VCaP (cell line): ENCODE results near the gene HCN3.
A peak's percentile ranks its signal among the peaks of the same experiment; 100 is the strongest.

Experiments
- H3K27ac ChIP-seq: fragments of 450-650 bp; 2 replicates; pipeline ENCODE4 v1.5.1; 2017
- CTCF ChIP-seq: fragments of 450-650 bp; conservative IDR thresholded peaks from 2 replicates; pipeline ENCODE4 v1.5.1; 2017; ENCODE audit warnings: mild to moderate bottlenecking, moderate library complexity

HCN3 gene

GRCh38 chr1:155251566-155251965, 25.7 kb upstream of the HCN3 start:
- H3K27ac ChIP-seq, result peak overlapping the region; percentile 10; the same call in 1 of the 2 replicates
- TF ChIP-seq CTCF, result no peak

- H3K27ac ChIP-seq, result peak overlapping the region; percentile 87
- TF ChIP-seq CTCF, result no peak; the same call in 1 of the 2 replicates
These were observed 24.1 kb upstream of the HCN3 start for GRCh38 chr1:155253208-155253607.

DNA sequence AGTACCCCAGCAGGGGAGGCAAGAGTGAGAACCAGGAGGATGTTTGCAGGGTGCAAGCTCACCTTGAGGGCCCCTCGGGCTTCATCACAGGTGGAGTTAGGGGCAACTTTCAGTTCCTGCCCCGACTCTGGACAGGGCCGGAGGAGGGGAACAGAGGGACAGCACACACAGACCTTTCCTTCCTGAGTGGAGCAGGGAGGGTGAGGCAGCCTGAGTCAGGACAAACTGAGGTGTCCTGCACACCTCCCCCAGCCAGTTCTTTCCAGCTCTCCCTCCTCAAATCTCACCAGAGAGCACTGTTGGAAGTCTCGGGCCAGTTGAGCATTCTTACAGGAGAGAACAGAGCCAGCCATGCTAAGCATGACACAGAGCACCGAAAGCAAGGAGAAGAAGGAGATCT, 23.5 kb upstream of the HCN3 start:
- no peak for TF ChIP-seq CTCF
- H3K27ac ChIP-seq, result peak overlapping the region; percentile 87

DNA sequence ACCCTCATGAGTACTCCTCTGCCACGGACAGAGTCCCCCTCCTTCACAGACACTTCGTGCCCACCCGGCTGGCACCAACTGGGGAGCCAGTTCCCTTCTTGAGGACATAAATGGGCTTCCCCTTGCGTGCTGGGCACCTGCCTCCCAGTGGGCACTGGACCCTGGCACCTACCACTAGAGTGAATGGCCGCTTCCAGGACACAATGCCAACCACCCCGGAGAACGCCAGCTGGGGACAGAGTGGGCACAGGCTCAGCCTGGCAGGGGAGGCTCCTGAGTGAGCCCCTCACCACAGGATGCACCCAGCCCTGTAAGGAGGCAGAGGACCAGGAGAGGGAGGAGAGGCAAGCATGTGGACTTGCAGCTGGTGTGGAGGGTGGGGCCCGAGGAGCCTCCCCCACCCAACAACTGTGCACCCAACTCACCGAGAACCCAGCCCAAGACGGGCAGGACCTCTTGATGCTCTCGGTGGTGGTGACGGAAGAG, 23.0 kb upstream of the HCN3 start:
- peak overlapping the region; percentile 87 for H3K27ac ChIP-seq
- TF ChIP-seq CTCF, result no peak

- H3K27ac ChIP-seq, result peak overlapping the region; percentile 87
- TF ChIP-seq CTCF, result no peak
These were observed 22.5 kb upstream of the HCN3 start for GRCh38 chr1:155254714-155255242.

DNA sequence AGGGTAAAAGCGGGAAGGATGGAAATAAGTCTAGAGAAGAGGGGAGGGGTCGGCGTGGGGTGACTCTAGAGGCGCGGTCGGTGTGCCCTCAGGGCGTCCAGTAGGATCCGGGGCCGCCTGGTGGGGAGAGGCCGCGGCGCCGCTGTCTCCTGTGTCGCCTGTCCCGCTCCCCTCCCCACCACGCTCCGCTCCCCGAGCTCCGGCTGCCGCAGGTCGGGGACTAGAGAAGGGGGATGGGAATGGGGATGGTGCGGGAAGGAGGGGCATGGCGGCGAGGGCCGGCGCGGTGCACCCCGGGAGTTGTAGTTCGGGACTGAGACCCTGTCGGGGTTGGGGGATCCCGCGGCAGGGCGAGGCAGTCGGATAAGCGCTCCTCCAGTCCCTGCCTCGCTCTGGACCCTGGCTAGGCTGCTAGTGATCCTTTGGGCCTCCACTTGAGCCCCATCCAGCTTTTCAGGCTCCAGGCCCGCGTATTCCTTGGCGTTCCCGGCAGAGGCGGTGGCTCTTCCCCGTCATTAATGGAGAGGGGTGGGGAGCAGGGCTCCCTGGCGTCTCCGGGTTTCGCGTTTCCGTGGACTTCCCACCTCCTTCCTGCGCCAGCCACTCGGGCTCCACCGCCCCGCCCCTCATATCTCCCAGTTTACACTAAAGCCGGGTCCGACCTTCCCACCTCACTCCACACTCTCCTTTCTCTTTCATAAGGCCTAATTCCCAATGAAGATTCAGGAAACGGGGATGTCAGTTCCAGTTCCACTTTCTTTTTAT, 21.8 kb upstream of the HCN3 start, which contains the start of gene ENTREP3:
Gene ENTREP3, minus strand, starts transcription at position 241 of the 765 bp plus-strand sequence. CDS start 606 bp downstream, outside the sequence.
- TF ChIP-seq CTCF, result 0 out of 2 replicates have a peak, but pooled peaks have one; percentile 5
- peak within 1 kb of the TSS; percentile 87 for H3K27ac ChIP-seq

GRCh38 chr1:155256058-155256852, 21.0 kb upstream of the HCN3 start:
- peak overlapping the region; percentile 87 for H3K27ac ChIP-seq
- no peak for TF ChIP-seq CTCF
